Stimulated activated naive CD8-positive, alpha-beta T cell treated with anti-CD3 and anti-CD28 coated beads, Interleukin-15, amount 100 ng/mL, for 72 hours (primary cell): ENCODE data around the gene EHD1.
"Not testable (repeated sequence)": the region's sequence is repeated elsewhere in the genome, so short reads cannot be mapped to it uniquely, and the experiment has no call there.

Experiments used
- ATAC-seq: fragments of 150-1000 bp; cut with Tn5 transposase; 2 replicates; pipeline ENCODE4 v1.10.0; 2021; ENCODE audit warnings: mild to moderate bottlenecking, moderate library complexity
- DNase-seq, 2 donors: peaks; one replicate each; pipeline ENCODE4 v3.0.0; 2021 to 2022
- H3K27ac Mint-ChIP-seq, 2 donors: one replicate each; pipeline ENCODE4 v1.8.0; 2022; ENCODE audit warnings: mild to moderate bottlenecking in 2 of 2, mixed read lengths in 2 of 2, moderate library complexity in 2 of 2
- H3K27me3 Mint-ChIP-seq: one replicate; pipeline ENCODE4 v1.8.0; 2022; ENCODE audit warnings: mixed read lengths
- H3K4me1 Mint-ChIP-seq: one replicate; pipeline ENCODE4 v1.8.0; 2022; ENCODE audit warnings: mild to moderate bottlenecking, mixed read lengths
- H3K4me3 Mint-ChIP-seq, 2 donors: one replicate each; pipeline ENCODE4 v1.8.0; 2022; ENCODE audit warnings: mild to moderate bottlenecking in 2 of 2, mixed read lengths in 2 of 2, moderate library complexity in 1 of 2
- H3K9me3 Mint-ChIP-seq, 2 donors: one replicate each; pipeline ENCODE4 v1.8.0; 2022; ENCODE audit warnings: mixed read lengths in 2 of 2

The EHD1 gene

GRCh38 chr11:64851831-64852351 lies 26.5 kb downstream of the EHD1 start:
- Mint-ChIP-seq H3K4me3 (peak overlapping the region; percentile 86 to 90), H3K27me3 (no peaks in the 10 kb centered on the region), H3K4me1 (peaks cover 98% of the 10 kb centered on the region), H3K9me3 (no peaks in the 10 kb centered on the region), H3K27ac (peak overlapping the region; percentile 61 to 91)
- ATAC-seq (peak; percentile 24), DNase-seq (peak in 1 of 2 donors; percentile 50)

- H3K27me3 Mint-ChIP-seq: no peaks in the 10 kb centered on the region
- DNase-seq (peak; percentile 77 to 84), ATAC-seq (peak; percentile 78)
- peak overlapping the region; percentile 86 to 90 for H3K4me3 Mint-ChIP-seq
- no peaks in the 10 kb centered on the region for H3K9me3 Mint-ChIP-seq
- H3K4me1 Mint-ChIP-seq: peaks cover 92% of the 10 kb centered on the region
- H3K27ac Mint-ChIP-seq: peak overlapping the region; percentile 83 to 91
Measured at GRCh38 chr11:64850979-64851567, 27.3 kb downstream of the EHD1 start.

GRCh38 chr11:64849598-64850356 lies 28.6 kb downstream of the EHD1 start:
- Mint-ChIP-seq H3K4me1 (peaks cover 90% of the 10 kb centered on the region), H3K9me3 (no peaks in the 10 kb centered on the region), H3K27me3 (no peaks in the 10 kb centered on the region), H3K4me3 (no peak overlapping the region), H3K27ac (no peak overlapping the region)
- DNase-seq (peak in 1 of 2 donors; percentile 14), ATAC-seq (no peak)

- peaks cover 86% of the 10 kb centered on the region for H3K4me1 Mint-ChIP-seq
- no peaks in the 10 kb centered on the region for H3K9me3 Mint-ChIP-seq
- H3K4me3 Mint-ChIP-seq: no peak overlapping the region
- no peak for ATAC-seq
- no peaks in the 10 kb centered on the region for H3K27me3 Mint-ChIP-seq
- DNase-seq: peak in 1 of 2 donors; percentile 32
- peak overlapping the region; percentile 7 to 59 for H3K27ac Mint-ChIP-seq
Measured at GRCh38 chr11:64848826-64849597, 29.4 kb downstream of the EHD1 start.

GRCh38 chr11:64848214-64848825 lies 30.1 kb downstream of the EHD1 start:
- Mint-ChIP-seq H3K27me3 (no peaks in the 10 kb centered on the region), H3K27ac (peak overlapping the region; percentile 7 to 59), H3K4me3 (peak overlapping the region in 1 of 2 donors; percentile 29), H3K9me3 (no peaks in the 10 kb centered on the region), H3K4me1 (peaks cover 86% of the 10 kb centered on the region)
- ATAC-seq (no peak), DNase-seq (peak in 1 of 2 donors; percentile 17)

- Mint-ChIP-seq H3K4me1 (peaks cover 81% of the 10 kb centered on the region), H3K9me3 (no peaks in the 10 kb centered on the region), H3K4me3 (no peak overlapping the region), H3K27ac (peak overlapping the region in 1 of 2 donors; percentile 72), H3K27me3 (no peaks in the 10 kb centered on the region)
- peak; percentile 61 for ATAC-seq
- DNase-seq: peak; percentile 87 to 90
Measured at GRCh38 chr11:64846998-64847666, 31.3 kb downstream of the EHD1 start.

- Mint-ChIP-seq H3K4me3 (peak overlapping the region in 1 of 2 donors; percentile 38), H3K4me1 (peaks cover 67% of the 10 kb centered on the region)
- ATAC-seq, DNase-seq, H3K27ac Mint-ChIP-seq, H3K27me3 Mint-ChIP-seq, H3K9me3 Mint-ChIP-seq: not testable (repeated sequence)
Measured at GRCh38 chr11:64845776-64846129, 32.7 kb downstream of the EHD1 start.

GRCh38 chr11:64845129-64845775 lies 33.2 kb downstream of the EHD1 start:
- Mint-ChIP-seq H3K4me1 (peaks cover 62% of the 10 kb centered on the region), H3K9me3 (no peaks in the 10 kb centered on the region), H3K27ac (peak overlapping the region; percentile 46), H3K27me3 (no peaks in the 10 kb centered on the region), H3K4me3 (peak overlapping the region; percentile 72 to 73)
- ATAC-seq: no peak
- DNase-seq: no peak

GRCh38 chr11:64844330-64845128 lies 33.9 kb downstream of the EHD1 start, which contains the start of gene CDC42BPG:
CDC42BPG (minus strand) TSS chr11:64844653; CDS start chr11:64844569, 84 bp downstream.
- peaks cover 55% of the 10 kb centered on the region for H3K4me1 Mint-ChIP-seq
- peak within 1 kb of the TSS; percentile 46 to 82 for H3K27ac Mint-ChIP-seq
- no peaks in the 10 kb centered on the region for H3K27me3 Mint-ChIP-seq
- no peaks in the 10 kb centered on the region for H3K9me3 Mint-ChIP-seq
- peak within 1 kb of the TSS; percentile 72 to 73 for H3K4me3 Mint-ChIP-seq
- ATAC-seq: peak; percentile 82
- peak; percentile 77 to 78 for DNase-seq

GRCh38 chr11:64843686-64844329 lies 34.6 kb downstream of the EHD1 start:
- H3K4me3 Mint-ChIP-seq: peak overlapping the region; percentile 72 to 73
- DNase-seq (no peak), ATAC-seq (peak; percentile 1)
- H3K27ac Mint-ChIP-seq: peak overlapping the region; percentile 6 to 82
- peaks cover 47% of the 10 kb centered on the region for H3K4me1 Mint-ChIP-seq
- H3K9me3 Mint-ChIP-seq: no peaks in the 10 kb centered on the region
- H3K27me3 Mint-ChIP-seq: no peaks in the 10 kb centered on the region

GRCh38 chr11:64842851-64843685 lies 35.4 kb downstream of the EHD1 start:
- DNase-seq (no peak), ATAC-seq (no peak)
- H3K4me3 Mint-ChIP-seq: peak overlapping the region; percentile 72 to 73
- no peaks in the 10 kb centered on the region for H3K27me3 Mint-ChIP-seq
- peak overlapping the region in 1 of 2 donors; percentile 69 for H3K27ac Mint-ChIP-seq
- H3K9me3 Mint-ChIP-seq: no peaks in the 10 kb centered on the region
- peaks cover 40% of the 10 kb centered on the region for H3K4me1 Mint-ChIP-seq

- DNase-seq: no peak
- Mint-ChIP-seq H3K9me3 (no peaks in the 10 kb centered on the region), H3K4me1 (peaks cover 35% of the 10 kb centered on the region), H3K4me3 (no peak overlapping the region), H3K27me3 (no peaks in the 10 kb centered on the region), H3K27ac (no peak overlapping the region)
- ATAC-seq: no peak
Measured at GRCh38 chr11:64842366-64842759, 36.1 kb downstream of the EHD1 start.
